GM21526 (cell line): ENCODE measurements around the gene C12orf43.

Experiments used
- ATAC-seq: cut with Tn5 transposase; IDR thresholded peaks from one replicate; pipeline ENCODE4 v1.9.1; 2021; ENCODE audit warnings: moderate library complexity; ENCODE audit not compliant: unreplicated experiment, low FRiP score

Gene C12orf43

GRCh38 chr12:120979862-120980696 is 36.2 kb downstream of the C12orf43 start:
- ATAC-seq: no peak

- ATAC-seq: no peak
Observed at GRCh38 chr12:120979220-120979861, 36.9 kb downstream of the C12orf43 start.

- ATAC-seq: no peak
Observed at GRCh38 chr12:120978296-120979219, 37.7 kb downstream of the C12orf43 start, which contains the start of gene HNF1A. Gene HNF1A (plus strand): TSS chr12:120978543. CDS start chr12:120978769, 226 bp downstream.

- ATAC-seq: no peak
Observed at GRCh38 chr12:120977531-120978295, 38.6 kb downstream of the C12orf43 start.

- no peak for ATAC-seq
Observed at GRCh38 chr12:120972870-120973543, 43.3 kb downstream of the C12orf43 start.

- ATAC-seq: no peak
Observed at GRCh38 chr12:120971299-120972180, 44.7 kb downstream of the C12orf43 start.

- ATAC-seq: no peak
Observed at GRCh38 chr12:120970310-120970709, 46.0 kb downstream of the C12orf43 start.

- no peak for ATAC-seq
Observed at GRCh38 chr12:120965534-120966091, 50.7 kb downstream of the C12orf43 start.

- ATAC-seq: no peak
Observed at GRCh38 chr12:120964298-120964697, 52.0 kb downstream of the C12orf43 start.

GRCh38 chr12:120962532-120963020 is 53.7 kb downstream of the C12orf43 start:
- no peak for ATAC-seq

- no peak for ATAC-seq
Observed at GRCh38 chr12:120961604-120962531, 54.4 kb downstream of the C12orf43 start.

GRCh38 chr12:120960657-120961056 is 55.6 kb downstream of the C12orf43 start:
- no peak for ATAC-seq

GRCh38 chr12:120959111-120959878 is 57.0 kb downstream of the C12orf43 start:
- no peak for ATAC-seq

- ATAC-seq: no peak
Observed at GRCh38 chr12:120956579-120957300, 59.5 kb downstream of the C12orf43 start.

GRCh38 chr12:120955232-120955631 is 61.1 kb downstream of the C12orf43 start:
- ATAC-seq: no peak

- no peak for ATAC-seq
Observed at GRCh38 chr12:120950807-120951206, 65.5 kb downstream of the C12orf43 start.
